Vagina (tissue), 2 donors: Measurements from ENCODE around the gene EGLN2.

Experiments
- CTCF ChIP-seq, 3 experiments: fragments of 450-650 bp in 2 of 3; fragments of 200-600 bp in 1 of 3; sonication (generic) in 1 of 3; IDR thresholded peaks; one replicate each; pipeline ENCODE4 v1.5.1; 2017 to 2019; ENCODE audit warnings: antibody characterized with exemption in 3 of 3, mild to moderate bottlenecking in 2 of 3, moderate library complexity in 2 of 3
- POLR2A ChIP-seq, 2 donors: fragments of 450-650 bp; IDR thresholded peaks; one replicate each; pipeline ENCODE4 v1.6.1; 2017; ENCODE audit warnings: antibody characterized with exemption in 2 of 2, mild to moderate bottlenecking in 2 of 2, moderate library complexity in 2 of 2
- POLR2AphosphoS5 ChIP-seq, 2 donors: sonication (generic); formaldehyde crosslinking; IDR thresholded peaks; one replicate each; pipeline ENCODE4 v1.9.0; 2017; ENCODE audit warnings: antibody characterized with exemption in 2 of 2, mild to moderate bottlenecking in 2 of 2, low read depth in 1 of 2; ENCODE audit not compliant: insufficient read depth in 1 of 2

GRCh38 chr19:40775632-40776022 is 23.4 kb upstream of the EGLN2 start:
- TF ChIP-seq CTCF (IDR thresholded peaks at IDR 0.05): no peak
- no peak for TF ChIP-seq POLR2AphosphoS5 (IDR thresholded peaks at IDR 0.05; ENCODE audit: insufficient read depth in 1 of 2, low read depth in 1 of 2)
- no peak for TF ChIP-seq POLR2A (IDR thresholded peaks at IDR 0.05)
